ENCODE data around the gene OBP2B.

GRCh38 chr9:133161547-133161950, 47.5 kb downstream of the OBP2B start:
- TF ChIP-seq, protein P1, sequence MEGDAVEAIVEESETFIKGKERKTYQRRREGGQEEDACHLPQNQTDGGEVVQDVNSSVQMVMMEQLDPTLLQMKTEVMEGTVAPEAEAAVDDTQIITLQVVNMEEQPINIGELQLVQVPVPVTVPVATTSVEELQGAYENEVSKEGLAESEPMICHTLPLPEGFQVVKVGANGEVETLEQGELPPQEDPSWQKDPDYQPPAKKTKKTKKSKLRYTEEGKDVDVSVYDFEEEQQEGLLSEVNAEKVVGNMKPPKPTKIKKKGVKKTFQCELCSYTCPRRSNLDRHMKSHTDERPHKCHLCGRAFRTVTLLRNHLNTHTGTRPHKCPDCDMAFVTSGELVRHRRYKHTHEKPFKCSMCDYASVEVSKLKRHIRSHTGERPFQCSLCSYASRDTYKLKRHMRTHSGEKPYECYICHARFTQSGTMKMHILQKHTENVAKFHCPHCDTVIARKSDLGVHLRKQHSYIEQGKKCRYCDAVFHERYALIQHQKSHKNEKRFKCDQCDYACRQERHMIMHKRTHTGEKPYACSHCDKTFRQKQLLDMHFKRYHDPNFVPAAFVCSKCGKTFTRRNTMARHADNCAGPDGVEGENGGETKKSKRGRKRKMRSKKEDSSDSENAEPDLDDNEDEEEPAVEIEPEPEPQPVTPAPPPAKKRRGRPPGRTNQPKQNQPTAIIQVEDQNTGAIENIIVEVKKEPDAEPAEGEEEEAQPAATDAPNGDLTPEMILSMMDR (optimal IDR thresholded peaks at IDR 0.05 in 1 of 3, IDR thresholded peaks at IDR 0.05 in 1 of 3, conservative IDR thresholded peaks at IDR 0.05 in 1 of 3; ENCODE audit: extremely low read depth in 1 of 3, insufficient read depth in 2 of 3, low read length in 3 of 3), result no peak
- no peak for TF ChIP-seq EZH2 (IDR thresholded peaks at IDR 0.05; ENCODE audit: low read length)
